ENCODE data around the gene PSMD9.
"Not testable (repeated sequence)": the region's sequence is repeated elsewhere in the genome, so short reads cannot be mapped to it uniquely, and the experiment has no call there.

The PSMD9 gene

GRCh38 chr12:121874071-121874470, 14.5 kb upstream of the PSMD9 start:
- no peak for DNase-seq

GRCh38 chr12:121875582-121875981, 13.0 kb upstream of the PSMD9 start:
- no peak for DNase-seq

DNA sequence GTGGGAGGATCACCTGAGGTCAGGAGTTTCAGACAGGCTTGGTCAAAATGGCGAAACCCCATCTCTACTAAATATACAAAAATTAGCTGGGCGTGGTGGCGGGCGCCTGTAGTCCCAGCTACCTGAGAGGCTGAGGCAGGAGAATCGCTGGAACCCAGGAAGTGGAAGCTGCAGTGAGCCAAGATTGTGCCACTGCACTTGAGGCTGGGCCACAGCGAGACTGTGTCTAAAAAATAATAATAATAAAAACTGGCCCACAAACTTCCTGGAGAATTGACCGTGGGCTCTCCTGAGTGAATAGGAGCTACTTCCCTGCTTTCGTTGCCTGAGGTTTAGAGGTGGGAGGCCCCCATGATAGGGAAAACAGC, 12.5 kb upstream of the PSMD9 start:
- DNase-seq, result not testable (repeated sequence)

DNA sequence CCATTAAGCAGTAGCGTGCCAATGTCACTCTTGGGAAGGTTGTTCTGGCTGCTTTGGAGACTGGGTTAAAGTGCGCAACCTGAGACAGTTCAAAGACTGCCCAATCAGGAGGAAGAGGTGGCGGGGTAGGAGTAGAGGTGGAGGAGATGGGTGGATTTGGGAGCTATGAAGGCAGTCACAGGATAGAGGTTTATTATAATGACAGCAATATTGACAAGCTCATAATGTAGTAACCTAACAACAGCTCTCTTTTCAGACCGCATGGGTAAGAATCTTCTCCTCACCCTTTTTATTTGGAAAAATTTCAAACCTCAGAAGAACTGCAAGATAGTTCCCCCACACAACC, 5.3 kb upstream of the PSMD9 start:
- peak; percentile 9 for DNase-seq

- not testable (repeated sequence) for DNase-seq
Observed at GRCh38 chr12:121885129-121885528, 3.5 kb upstream of the PSMD9 start.

GRCh38 chr12:121888083-121888477, 510 bp upstream of the PSMD9 start:
- no peak for DNase-seq

DNA sequence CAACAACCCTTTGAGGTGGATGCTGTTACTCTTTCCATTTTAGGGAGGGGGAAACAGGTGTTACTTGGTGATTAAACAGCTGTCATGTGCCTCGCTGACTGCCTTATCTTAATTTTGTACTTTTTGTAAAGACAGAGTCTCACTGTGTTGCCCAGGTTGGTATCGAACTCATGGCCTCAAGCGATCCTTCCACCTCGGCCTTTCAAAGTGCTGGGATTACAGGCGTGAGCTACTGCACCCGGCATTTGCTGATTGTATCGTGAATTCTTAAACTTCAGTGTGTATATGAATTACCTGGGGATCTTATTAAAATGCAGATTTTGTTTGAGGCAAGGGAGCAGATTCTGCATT, 659 bp downstream of the PSMD9 start:
- DNase-seq, result no peak

DNA sequence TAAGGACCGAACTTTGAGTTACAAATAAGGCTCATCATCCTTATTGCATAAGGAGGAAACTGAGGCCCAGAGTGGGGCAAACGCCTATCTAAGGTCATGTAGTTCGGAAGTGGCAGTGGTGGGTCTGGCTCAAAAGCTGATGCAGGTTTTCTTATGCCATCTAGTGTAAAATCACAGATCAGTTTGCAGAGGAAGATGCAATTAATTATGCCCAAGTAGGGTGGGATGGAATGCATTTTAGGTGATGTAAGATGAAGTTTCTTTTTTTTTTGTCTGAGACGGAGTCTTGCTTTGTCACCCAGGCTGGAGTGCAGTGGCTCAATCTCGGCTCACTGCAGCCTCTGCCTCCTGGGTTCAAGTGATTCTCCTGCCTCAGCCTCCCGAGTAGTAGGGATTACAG, 1.1 kb downstream of the PSMD9 start:
- not testable (repeated sequence) for DNase-seq

GRCh38 chr12:121892673-121893561, 4.3 kb downstream of the PSMD9 start:
- DNase-seq, result no peak

DNA sequence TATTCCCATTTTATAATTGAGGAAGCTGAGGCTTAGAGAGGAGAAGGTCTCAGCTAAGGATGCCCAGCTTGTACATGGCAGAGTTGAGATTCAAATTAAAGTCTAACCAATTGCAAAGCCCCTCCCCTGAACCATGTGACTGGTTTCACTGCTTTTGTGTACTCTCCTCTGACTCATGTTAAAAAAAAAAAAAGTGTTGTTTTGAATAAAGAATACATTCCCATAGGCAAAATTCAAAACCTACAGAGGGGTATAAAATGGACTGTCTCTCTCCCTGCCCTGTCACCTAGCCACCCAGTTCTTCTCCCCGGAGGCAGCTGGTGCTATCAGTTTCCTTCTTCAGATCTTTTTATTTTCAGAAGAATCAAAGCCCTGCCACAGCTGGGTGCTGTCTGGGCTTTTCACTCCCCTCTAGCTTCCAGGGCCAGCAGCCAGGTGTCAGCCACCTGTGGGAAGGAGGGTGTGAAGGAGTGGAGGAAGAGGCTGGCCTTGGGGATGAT, 5.4 kb downstream of the PSMD9 start:
- peak; percentile 72 for DNase-seq

DNA sequence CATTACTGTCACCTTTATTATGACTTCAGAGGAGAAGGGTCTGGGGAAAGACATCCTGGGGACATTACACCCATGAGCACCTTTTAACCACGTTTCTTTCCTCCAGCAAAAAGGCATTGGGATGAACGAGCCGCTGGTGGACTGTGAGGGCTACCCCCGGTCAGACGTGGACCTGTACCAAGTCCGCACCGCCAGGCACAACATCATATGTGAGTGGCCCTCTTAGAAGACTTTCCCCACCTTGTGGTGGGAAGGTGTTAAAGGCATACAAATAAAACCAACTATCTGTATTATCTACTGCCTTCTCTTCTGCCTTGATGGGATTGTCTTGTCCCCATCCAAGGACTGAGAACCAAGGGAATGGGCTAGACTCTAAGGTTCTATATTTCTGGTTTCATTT, 6.0 kb downstream of the PSMD9 start:
- no peak for DNase-seq

DNA sequence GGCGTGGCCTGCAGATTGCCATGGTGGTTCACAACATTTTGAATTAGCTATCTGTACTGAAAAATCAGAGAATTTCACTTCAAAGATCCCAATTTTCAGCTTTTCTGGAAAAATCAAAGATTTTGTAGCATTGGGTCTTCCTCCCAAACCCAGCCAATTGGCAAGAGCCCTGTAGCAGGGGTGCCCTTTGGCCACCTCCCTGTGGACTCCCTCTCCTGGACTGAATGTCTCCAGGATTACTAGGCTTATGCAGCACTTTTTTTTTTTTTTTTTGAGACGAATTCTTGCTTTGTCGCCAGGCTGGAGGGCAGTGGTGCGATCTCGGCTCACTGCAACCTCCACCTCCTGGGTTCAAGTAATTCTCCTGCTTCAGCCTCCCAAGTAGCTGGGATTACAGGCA, 9.7 kb downstream of the PSMD9 start:
- DNase-seq, result no peak

DNA sequence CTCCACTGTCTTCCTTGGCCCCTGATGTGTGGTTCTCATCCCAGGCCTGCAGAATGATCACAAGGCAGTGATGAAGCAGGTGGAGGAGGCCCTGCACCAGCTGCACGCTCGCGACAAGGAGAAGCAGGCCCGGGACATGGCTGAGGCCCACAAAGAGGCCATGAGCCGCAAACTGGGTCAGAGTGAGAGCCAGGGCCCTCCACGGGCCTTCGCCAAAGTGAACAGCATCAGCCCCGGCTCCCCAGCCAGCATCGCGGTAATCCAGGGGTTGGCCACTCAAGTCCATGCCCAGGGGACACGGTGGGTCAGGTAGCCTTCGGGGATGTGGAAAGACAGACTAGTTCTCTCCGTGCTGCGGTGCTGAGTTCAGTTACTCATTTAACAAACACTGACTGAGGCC, 11.0 kb downstream of the PSMD9 start:
- DNase-seq, result no peak

- no peak for DNase-seq
Observed at GRCh38 chr12:121903202-121903601, 14.6 kb downstream of the PSMD9 start.

- DNase-seq, result no peak
Observed at GRCh38 chr12:121905746-121906145, 17.2 kb downstream of the PSMD9 start.

GRCh38 chr12:121908702-121909101, 20.1 kb downstream of the PSMD9 start:
- no peak for DNase-seq

DNA sequence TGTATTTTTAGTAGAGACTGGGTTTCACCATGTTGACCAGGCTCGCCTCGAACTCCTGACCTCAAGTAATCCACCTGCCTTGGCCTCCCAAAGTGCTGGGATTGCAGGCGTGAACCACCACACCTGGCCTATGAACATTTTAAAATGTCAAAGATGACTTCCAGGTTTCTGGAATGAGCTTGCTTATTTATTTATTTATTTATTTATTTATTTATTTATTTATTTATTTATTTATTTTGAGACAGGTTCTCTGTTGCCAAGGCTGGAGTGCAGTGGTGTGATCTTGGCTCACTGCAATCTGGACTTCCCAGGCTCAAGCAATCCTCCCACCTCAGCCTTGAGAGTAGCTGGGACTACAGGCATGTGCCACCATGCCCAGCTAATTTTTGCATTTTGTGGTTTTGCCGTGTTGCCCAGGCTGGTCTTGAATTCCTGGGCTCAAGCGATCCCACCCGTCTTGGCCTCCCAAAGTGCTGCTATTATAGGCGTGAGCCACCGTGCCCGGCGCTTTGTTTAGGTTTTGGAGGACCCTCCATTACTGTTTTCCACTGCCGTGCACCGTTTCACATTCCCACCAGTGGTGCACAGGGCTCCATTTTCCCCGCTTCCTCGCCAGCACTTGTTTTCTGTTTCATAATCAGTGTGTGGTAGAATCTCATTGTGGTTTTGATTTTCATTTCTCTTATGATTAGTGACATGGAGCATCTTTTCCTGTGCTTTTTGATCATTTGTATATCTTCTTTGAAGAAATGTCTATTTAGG, 23.4 kb downstream of the PSMD9 start:
- no peak for DNase-seq

DNA sequence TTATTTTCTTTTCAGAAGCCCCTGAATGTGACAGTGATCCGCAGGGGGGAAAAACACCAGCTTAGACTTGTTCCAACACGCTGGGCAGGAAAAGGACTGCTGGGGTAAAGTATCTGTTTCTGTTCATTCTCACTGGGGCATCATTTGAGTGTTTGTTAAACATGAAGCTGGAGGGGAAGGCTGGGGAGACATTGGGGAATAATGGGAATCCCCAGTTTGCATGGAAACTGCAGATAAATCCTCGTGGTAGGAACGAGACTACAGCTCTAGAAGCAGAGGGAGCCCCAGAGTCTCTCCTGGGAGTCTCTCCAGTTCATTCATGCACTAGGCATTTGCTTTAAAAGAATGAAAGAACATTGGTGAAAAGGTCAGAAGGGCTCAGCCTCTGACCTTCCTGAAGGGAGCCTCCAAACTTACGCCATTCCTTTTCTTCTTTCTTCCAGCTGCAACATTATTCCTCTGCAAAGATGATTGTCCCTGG, 27.3 kb downstream of the PSMD9 start:
- no peak for DNase-seq

GRCh38 chr12:121916719-121917118, 28.1 kb downstream of the PSMD9 start:
- DNase-seq, result no peak

DNA sequence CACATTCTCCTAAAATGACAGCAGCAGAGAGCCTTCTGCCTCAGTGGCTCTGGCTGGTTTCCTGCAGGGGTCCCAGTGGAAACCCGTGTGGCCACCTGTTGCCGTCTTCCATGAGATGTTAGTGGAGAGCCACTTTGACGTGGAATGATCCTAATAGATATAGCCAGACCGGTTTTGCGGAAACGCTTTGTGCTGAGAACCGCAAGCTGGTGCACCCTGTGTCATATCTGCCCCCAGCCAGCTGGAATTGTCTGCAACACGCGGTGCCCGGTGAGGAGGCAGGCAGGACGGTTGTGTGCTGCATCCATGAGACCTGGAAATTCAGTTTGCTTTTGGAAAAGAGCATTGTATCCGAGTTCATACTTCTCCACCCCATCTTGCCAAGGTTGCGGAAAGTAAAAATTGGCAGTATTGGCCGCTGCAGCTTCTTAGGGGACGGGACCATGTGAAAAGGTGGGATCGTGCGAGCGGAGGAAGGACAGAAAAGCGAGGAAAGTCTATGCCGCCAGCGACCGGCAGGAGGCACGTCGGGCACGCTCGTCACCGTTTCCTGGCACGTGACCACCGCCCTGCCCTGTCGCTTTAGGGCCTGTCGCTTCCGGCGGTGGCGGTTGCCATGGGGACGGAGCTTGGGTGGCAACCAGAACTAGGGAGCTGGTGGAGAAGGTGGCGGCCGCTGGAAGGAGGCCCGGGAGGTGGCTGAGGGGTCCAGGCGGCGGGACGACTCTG, 29.5 kb downstream of the PSMD9 start, which contains the start of gene CFAP251:
TSS of gene CFAP251 (plus strand) at position 643 of the 729 bp plus-strand sequence. CDS start 2,714 bp downstream, outside the sequence.
- peak; percentile 91 for DNase-seq

- DNase-seq, result no peak
Observed at GRCh38 chr12:121918679-121919038, 30.1 kb downstream of the PSMD9 start.

- DNase-seq, result no peak
Observed at GRCh38 chr12:121921066-121921465, 32.5 kb downstream of the PSMD9 start.

DNA sequence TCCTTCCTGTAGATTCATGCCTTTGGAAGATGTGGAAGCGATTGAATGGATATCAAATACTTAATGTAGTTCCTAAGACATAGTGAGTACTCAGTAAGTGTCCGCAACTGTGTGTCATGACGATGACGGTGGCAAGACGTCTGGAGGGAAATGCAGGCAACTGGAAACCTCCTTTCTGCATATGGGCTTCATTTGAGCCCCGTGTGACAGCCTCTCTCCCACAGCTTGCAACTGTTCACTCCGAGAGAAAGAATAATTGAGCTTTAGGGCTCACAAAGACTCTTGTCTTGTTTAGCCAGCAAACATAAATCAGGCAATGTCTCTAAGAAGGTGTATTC, 36.7 kb downstream of the PSMD9 start:
- DNase-seq, result no peak

Measured in NCI-H2107 (cell line).